HepG2 (cell line): ENCODE results near the gene PLA1A. TPM values are rescaled to one million over a fixed set of nuclear protein-coding genes. Genes with fewer than 3 reads are reported as not detected.

ENCODE experiments used
- ATAC-seq: fragments of 200-7000 bp; cut with Tn5 transposase; 3 replicates; pipeline ENCODE4 v1.9.1; 2020; ENCODE audit warnings: mild to moderate bottlenecking, moderate library complexity
- BruUV-seq: library from RNA; stranded (reverse); fragments of 400-500 nt; replicated peaks from 2 replicates; lab custom pipeline; 2021; lab: Mats Ljungman, UMichigan
- CTCF ChIA-PET: fragments of 300-600 bp; formaldehyde crosslinking; extraction: SDS; loops from one replicate; lab custom pipeline; 2021; ENCODE audit warnings: low total read pairs, inconsistent platforms, low intra/inter-chr PET ratio; lab: Yijun Ruan, JAX
- POLR2A ChIA-PET: fragments of 350-600 bp; sonication (Branson Sonifier 250); formaldehyde crosslinking; loops from one replicate; lab custom pipeline; 2020; ENCODE audit warnings: antibody characterized with exemption, inconsistent platforms; lab: Yijun Ruan, JAX
- DNase-seq: peaks from one replicate; pipeline ENCODE4 v3.0.0-alpha.2; 2015; ENCODE audit warnings: low spot score
- FAIRE-seq: peaks from 3 replicates; lab custom pipeline; 2011; peaks lifted over from hg19 to GRCh38; lab: Jason Lieb, UNC
- H2AFZ ChIP-seq: one replicate; pipeline ENCODE4 v1.6.1; 2011; ENCODE audit warnings: low read length, inconsistent platforms
- H3K27ac ChIP-seq: fragments of 300-600 bp; 3 replicates; pipeline ENCODE4 v1.8.0; 2011; ENCODE audit warnings: mixed run types, mild to moderate bottlenecking, mixed read lengths, low read length, inconsistent platforms; ENCODE audit not compliant: insufficient read depth; ENCODE audit errors: extremely low read length
- H3K27me3 ChIP-seq, 2 experiments: fragments of 200-600 bp in 1 of 2; 2 replicates in 1 of 2; 3 replicates in 1 of 2; pipeline versions ENCODE4 v1.6.0 to v1.8.0; 2011; ENCODE audit warnings: low read length in 2 of 2, mild to moderate bottlenecking in 2 of 2, moderate library complexity in 2 of 2, inconsistent platforms in 1 of 2; ENCODE audit not compliant: insufficient read depth in 2 of 2, control insufficient read depth in 1 of 2
- H3K36me3 ChIP-seq, 2 experiments: fragments of 200-600 bp in 1 of 2; replicated peaks in 1 of 2; 2 replicates in 1 of 2; 3 replicates in 1 of 2; pipeline versions ENCODE4 v1.5.1 to v1.8.0; 2011; ENCODE audit warnings: low read length in 2 of 2, inconsistent platforms in 1 of 2; ENCODE audit not compliant: insufficient read depth in 2 of 2, control insufficient read depth in 1 of 2
- H3K4me1 ChIP-seq: 2 replicates; pipeline ENCODE4 v1.5.1; 2012; ENCODE audit warnings: low read length, inconsistent platforms; ENCODE audit not compliant: insufficient read depth
- H3K4me2 ChIP-seq: 2 replicates; pipeline ENCODE4 v1.6.0; 2011; ENCODE audit warnings: low read depth, low read length, inconsistent platforms
- H3K4me3 ChIP-seq, 3 experiments: fragments of 200-600 bp in 1 of 3; sonication (generic), shearing (Covaris generic) in 1 of 3; replicated peaks in 1 of 3; 2 replicates each; pipeline ENCODE4 v1.5.1; 2011 to 2016; ENCODE audit warnings: low read length in 3 of 3, inconsistent platforms in 2 of 3, low read depth in 2 of 3, mild to moderate bottlenecking in 2 of 3, control low read depth in 1 of 3, mixed read lengths in 1 of 3; ENCODE audit not compliant: insufficient read depth in 1 of 3
- H3K79me2 ChIP-seq: one replicate; pipeline ENCODE4 v1.6.1; 2011; ENCODE audit warnings: low read length, inconsistent platforms; ENCODE audit not compliant: insufficient read depth
- H3K9ac ChIP-seq: 2 replicates; pipeline ENCODE4 v1.6.0; 2011; ENCODE audit warnings: mild to moderate bottlenecking, low read depth, low read length, inconsistent platforms; ENCODE audit not compliant: insufficient read depth
- H3K9me3 ChIP-seq: 2 replicates; pipeline ENCODE4 v1.5.1; 2012; ENCODE audit warnings: mild to moderate bottlenecking, low read length
- H4K20me1 ChIP-seq: 2 replicates; pipeline ENCODE4 v1.6.0; 2011; ENCODE audit warnings: inconsistent platforms, mild to moderate bottlenecking, low read length, moderate library complexity; ENCODE audit not compliant: insufficient read depth
- GZF1 ChIP-seq: sonication (generic); formaldehyde crosslinking; IDR thresholded peaks from 2 replicates; pipeline ENCODE4 v1.5.1; 2020; ENCODE audit warnings: mild to moderate bottlenecking, missing genetic modification reagents
- KAT8 ChIP-seq: IDR thresholded peaks from 2 replicates; pipeline ENCODE4 v1.6.1; 2016; ENCODE audit warnings: missing genetic modification reagents, missing compliant biosample characterization
- KDM3A ChIP-seq: IDR thresholded peaks from 2 replicates; pipeline ENCODE4 v1.6.1; 2018; ENCODE audit warnings: low read depth, missing compliant biosample characterization
- MEIS2 ChIP-seq: sonication (generic); formaldehyde crosslinking; IDR thresholded peaks from 2 replicates; pipeline ENCODE4 v1.9.0; 2021; ENCODE audit warnings: mild to moderate bottlenecking, missing genetic modification reagents
- NFE2L1 ChIP-seq: sonication (generic); formaldehyde crosslinking; IDR thresholded peaks from 2 replicates; pipeline ENCODE4 v1.4.0; 2020; ENCODE audit warnings: missing genetic modification reagents, mild to moderate bottlenecking, borderline replicate concordance
- PCBP1 ChIP-seq: fragments of 200-400 bp; formaldehyde crosslinking; IDR thresholded peaks from 2 replicates; pipeline ENCODE4 v1.6.1; 2017; ENCODE audit warnings: mild to moderate bottlenecking, low read depth, low read length, borderline replicate concordance
- PHF21A ChIP-seq: sonication (generic); formaldehyde crosslinking; IDR thresholded peaks from 2 replicates; pipeline ENCODE4 v1.5.0; 2020; ENCODE audit warnings: mild to moderate bottlenecking, missing genetic modification reagents
- RBAK ChIP-seq: sonication (generic); formaldehyde crosslinking; IDR thresholded peaks from 2 replicates; pipeline ENCODE4 v1.5.1; 2020; ENCODE audit warnings: mild to moderate bottlenecking, missing genetic modification reagents
- SMAD3 ChIP-seq: sonication (generic); formaldehyde crosslinking; IDR thresholded peaks from 2 replicates; pipeline ENCODE4 v1.4.0; 2020; ENCODE audit warnings: missing genetic modification reagents
- ZBTB38 ChIP-seq: sonication (generic); formaldehyde crosslinking; IDR thresholded peaks from 2 replicates; pipeline ENCODE4 v1.5.1; 2020; ENCODE audit warnings: mild to moderate bottlenecking, missing genetic modification reagents
- ZMYM4 ChIP-seq: sonication (generic); formaldehyde crosslinking; IDR thresholded peaks from 2 replicates; pipeline ENCODE4 v1.8.1; 2023; ENCODE audit warnings: mild to moderate bottlenecking, missing genetic modification reagents
- ZNF143 ChIP-seq: sonication (generic); formaldehyde crosslinking; IDR thresholded peaks from 2 replicates; pipeline ENCODE4 v1.4.0; 2020; ENCODE audit warnings: missing genetic modification reagents
- ZNF263 ChIP-seq: sonication (generic); formaldehyde crosslinking; IDR thresholded peaks from 2 replicates; pipeline ENCODE4 v1.4.0; 2020; ENCODE audit warnings: missing genetic modification reagents
- ZSCAN12 ChIP-seq: sonication (generic); formaldehyde crosslinking; IDR thresholded peaks from 2 replicates; pipeline ENCODE4 v1.9.0; 2021; ENCODE audit warnings: mild to moderate bottlenecking, missing genetic modification reagents
- WGBS: methylation state at CpG from one replicate; pipeline ENCODE4 v1.1.6; 2017; ENCODE audit warnings: low lambda C conversion rate; 5-methylcytosine and 5-hydroxymethylcytosine counted together
- in situ Hi-C: cut with HindIII; loops from 2 replicates; pipeline ENCODE4 v1.10.0; 2017; ENCODE audit warnings: low pct_unique_long_range_greater_than_20kb; ENCODE audit not compliant: extremely low pct_ligation_motif_present
- intact Hi-C: fragments of 100-400 bp; cut with micrococcal nuclease; formaldehyde crosslinking; loops from one replicate; pipeline ENCODE4 v1.10.0; 2022; ENCODE audit not compliant: unreplicated experiment
- polyA plus RNA-seq, 8 experiments: library from polyadenylated mRNA; depleted of rRNA in 3 of 8; stranded (reverse) in 7 of 8; unstranded in 1 of 8; fragments of >200 nt; fragmentation: Illumina TruSeq in 4 of 8; extraction: Trizol in 4 of 8; gene quantifications; 2 replicates each; pipeline versions ENCODE4 v1.2.1 to v1.2.3, GENCODE V29; 2011 to 2016; ENCODE audit warnings: low read depth in 4 of 8, missing spikeins in 1 of 8, mixed read lengths in 1 of 8; ENCODE audit not compliant: insufficient read depth in 1 of 8
- total RNA-seq, 5 experiments: library from RNA; depleted of rRNA; stranded (reverse); fragments of >200 nt; fragmentation: Illumina TruSeq; extraction: Trizol; gene quantifications; 2 replicates each; pipeline ENCODE4 v1.2.3, GENCODE V29; 2016; ENCODE audit warnings: low read depth in 1 of 5
- TF ChIP-seq, protein P1 (sequence below): sonication (generic); formaldehyde crosslinking; IDR thresholded peaks from 2 replicates; pipeline ENCODE4 v1.4.0; 2020; ENCODE audit warnings: missing genetic modification reagents; ENCODE audit errors: not compliant biosample characterization
- TF ChIP-seq, protein P2 (sequence below): sonication (generic); formaldehyde crosslinking; IDR thresholded peaks from 2 replicates; pipeline ENCODE4 v1.8.0; 2022; ENCODE audit warnings: missing genetic modification reagents, low read depth, mild to moderate bottlenecking, borderline replicate concordance
- TF ChIP-seq, protein P3 (sequence below): sonication (generic); formaldehyde crosslinking; IDR thresholded peaks from 2 replicates; pipeline ENCODE4 v1.5.0; 2020; ENCODE audit warnings: mild to moderate bottlenecking, missing genetic modification reagents

Gene PLA1A
- total and polyA plus RNA-seq, 2 of the 13 experiments (the other 11 are each of a cell fraction or from before 2014, with no cell fraction given) = 0.11 to 0.18 TPM

DNA sequence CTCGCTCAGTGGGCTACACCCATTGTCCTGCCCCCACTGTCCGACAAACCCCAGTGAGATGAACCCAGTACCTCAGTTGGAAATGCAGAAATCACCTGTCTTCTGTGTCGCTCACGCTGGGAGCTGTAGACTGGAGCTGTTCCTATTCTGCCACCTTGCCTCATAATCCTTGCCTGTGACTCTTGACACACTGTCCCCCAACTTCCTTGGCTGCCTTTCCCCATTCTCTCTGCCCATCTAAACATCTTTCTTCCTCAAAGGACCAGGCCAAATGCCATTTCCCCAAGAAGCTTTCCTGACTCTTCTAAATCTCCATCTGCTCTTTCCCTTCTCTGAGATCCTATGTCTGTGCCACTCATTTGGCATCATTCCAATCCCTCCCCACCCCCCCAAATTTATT, 28.5 kb upstream of the PLA1A start:
- no TSS peak for BruUV-seq
- 80% methylated on average over 3 of the region's 4 CpGs for WGBS
- H3K4me1 ChIP-seq = no peaks in the 10 kb centered on the region
- no peak overlapping the region for H3K27ac ChIP-seq
- ATAC-seq = no peak
- no peaks in the 10 kb centered on the region for H3K9me3 ChIP-seq
- no peak overlapping the region for H3K4me2 ChIP-seq
- ChIA-PET POLR2A (no interaction called here), CTCF (no interaction called here)
- no peak overlapping the region for H2AFZ ChIP-seq
- no peaks in the 10 kb centered on the region for H3K36me3 ChIP-seq
- in situ Hi-C loops (no loop called here), intact Hi-C loops (no loop called here)
- H3K9ac ChIP-seq = no peak overlapping the region
- no peak overlapping the region for H3K4me3 ChIP-seq
- H3K79me2 ChIP-seq = no peaks in the 10 kb centered on the region
- TF ChIP-seq PCBP1 = no peak
- no peak for TF ChIP-seq ZNF143
- TF ChIP-seq ZBTB38 (CRISPR knock-in tag) = no peak
- TF ChIP-seq, protein P1, sequence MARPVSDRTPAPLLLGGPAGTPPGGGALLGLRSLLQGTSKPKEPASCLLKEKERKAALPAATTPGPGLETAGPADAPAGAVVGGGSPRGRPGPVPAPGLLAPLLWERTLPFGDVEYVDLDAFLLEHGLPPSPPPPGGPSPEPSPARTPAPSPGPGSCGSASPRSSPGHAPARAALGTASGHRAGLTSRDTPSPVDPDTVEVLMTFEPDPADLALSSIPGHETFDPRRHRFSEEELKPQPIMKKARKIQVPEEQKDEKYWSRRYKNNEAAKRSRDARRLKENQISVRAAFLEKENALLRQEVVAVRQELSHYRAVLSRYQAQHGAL = no peak
- DNase-seq = no peak
- no peak for FAIRE-seq
- no peaks in the 10 kb centered on the region for H4K20me1 ChIP-seq
- peaks cover 0 to 4% of the 10 kb centered on the region in 2 experiments; a peak in 2 of 5 replicates for H3K27me3 ChIP-seq

DNA sequence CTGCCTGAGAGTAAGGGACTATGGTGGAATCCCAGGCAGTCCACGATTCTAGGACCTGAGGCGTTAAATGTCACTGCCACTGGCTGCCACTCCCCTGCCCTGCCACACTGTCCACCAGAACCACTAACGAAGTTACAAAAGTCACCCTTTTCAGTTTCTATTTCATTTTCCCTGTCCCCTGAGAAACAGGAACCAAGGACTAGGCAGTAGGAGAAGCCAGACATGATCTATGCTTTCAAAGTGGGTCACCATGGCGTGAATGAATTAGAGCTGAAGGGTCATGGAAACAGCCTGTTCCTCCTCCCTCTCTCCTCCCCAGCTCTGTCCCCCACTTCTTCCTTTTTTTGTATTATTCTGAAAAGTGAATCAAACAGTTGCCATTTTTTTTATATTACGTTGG, 27.5 kb upstream of the PLA1A start:
- in situ Hi-C loops (no loop called here), intact Hi-C loops (no loop called here)
- no peak overlapping the region for H3K27ac ChIP-seq
- H3K36me3 ChIP-seq = no peaks in the 10 kb centered on the region
- CTCF ChIA-PET = no interaction called here
- BruUV-seq = no TSS peak
- no peak overlapping the region for H3K9ac ChIP-seq
- POLR2A ChIA-PET = no interaction called here
- no peaks in the 10 kb centered on the region for H4K20me1 ChIP-seq
- no peaks in the 10 kb centered on the region for H3K4me1 ChIP-seq
- FAIRE-seq = no peak
- no peak for DNase-seq
- WGBS = 28% methylated on average over 5 of the region's 5 CpGs
- H3K4me3 ChIP-seq = no peak overlapping the region
- no peak overlapping the region for H2AFZ ChIP-seq
- TF ChIP-seq NFE2L1 (CRISPR knock-in tag) (no peak), PHF21A (CRISPR knock-in tag) (no peak), ZNF263 (CRISPR knock-in tag) (no peak), KDM3A (CRISPR knock-in tag) (no peak), KAT8 (CRISPR knock-in tag) (no peak), MEIS2 (CRISPR knock-in tag) (no peak), ZMYM4 (CRISPR knock-in tag) (no peak), GZF1 (no peak), SMAD3 (CRISPR knock-in tag) (no peak), ZSCAN12 (no peak), RBAK (CRISPR knock-in tag) (no peak)
- TF ChIP-seq, protein P2, sequence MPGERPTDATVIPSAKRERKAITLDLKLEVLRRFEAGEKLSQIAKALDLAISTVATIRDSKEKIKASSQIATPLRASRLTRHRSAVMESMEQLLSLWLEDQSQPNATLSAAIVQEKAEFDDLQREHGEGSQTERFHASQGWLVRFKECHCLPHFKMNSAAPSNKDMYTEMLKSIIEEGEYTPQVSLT (CRISPR knock-in tag) = no peak
- TF ChIP-seq, protein P3, sequence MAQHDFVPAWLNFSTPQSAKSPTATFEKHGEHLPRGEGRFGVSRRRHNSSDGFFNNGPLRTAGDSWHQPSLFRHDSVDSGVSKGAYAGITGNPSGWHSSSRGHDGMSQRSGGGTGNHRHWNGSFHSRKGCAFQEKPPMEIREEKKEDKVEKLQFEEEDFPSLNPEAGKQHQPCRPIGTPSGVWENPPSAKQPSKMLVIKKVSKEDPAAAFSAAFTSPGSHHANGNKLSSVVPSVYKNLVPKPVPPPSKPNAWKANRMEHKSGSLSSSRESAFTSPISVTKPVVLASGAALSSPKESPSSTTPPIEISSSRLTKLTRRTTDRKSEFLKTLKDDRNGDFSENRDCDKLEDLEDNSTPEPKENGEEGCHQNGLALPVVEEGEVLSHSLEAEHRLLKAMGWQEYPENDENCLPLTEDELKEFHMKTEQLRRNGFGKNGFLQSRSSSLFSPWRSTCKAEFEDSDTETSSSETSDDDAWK (CRISPR knock-in tag) = no peak
- ATAC-seq = no peak
- H3K27me3 ChIP-seq = peaks cover 0 to 4% of the 10 kb centered on the region in 2 experiments; a peak in 2 of 5 replicates
- no peak overlapping the region for H3K4me2 ChIP-seq
- H3K9me3 ChIP-seq = no peaks in the 10 kb centered on the region
- H3K79me2 ChIP-seq = no peaks in the 10 kb centered on the region
